GM18511 (cell line): Measurements from ENCODE around the gene OLAH.

Experiments used
- ATAC-seq: cut with Tn5 transposase; IDR thresholded peaks from one replicate; pipeline ENCODE4 v1.9.1; 2021; ENCODE audit warnings: mild to moderate bottlenecking, moderate library complexity; ENCODE audit not compliant: unreplicated experiment

OLAH gene

DNA sequence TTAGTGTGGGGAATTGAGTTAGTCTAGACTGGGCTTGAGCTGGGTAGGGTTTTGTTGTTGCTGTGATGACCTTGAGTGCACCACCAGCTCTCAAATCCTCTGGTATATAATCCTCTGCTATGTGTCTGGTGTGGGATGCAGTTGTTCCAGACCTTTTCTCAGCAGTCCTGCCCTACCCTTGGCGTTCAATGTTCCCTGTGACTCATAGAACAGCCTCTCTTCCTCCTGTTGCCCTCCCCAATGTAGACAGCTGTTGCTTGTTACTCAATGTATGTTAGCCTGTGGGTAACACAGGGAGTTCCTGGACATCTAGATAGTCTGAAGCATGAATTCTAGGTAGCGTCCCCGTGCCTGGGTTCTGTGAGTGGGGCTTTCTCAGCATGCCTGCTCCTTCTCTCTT is 25.1 kb downstream of the OLAH start:
- no peak for ATAC-seq

DNA sequence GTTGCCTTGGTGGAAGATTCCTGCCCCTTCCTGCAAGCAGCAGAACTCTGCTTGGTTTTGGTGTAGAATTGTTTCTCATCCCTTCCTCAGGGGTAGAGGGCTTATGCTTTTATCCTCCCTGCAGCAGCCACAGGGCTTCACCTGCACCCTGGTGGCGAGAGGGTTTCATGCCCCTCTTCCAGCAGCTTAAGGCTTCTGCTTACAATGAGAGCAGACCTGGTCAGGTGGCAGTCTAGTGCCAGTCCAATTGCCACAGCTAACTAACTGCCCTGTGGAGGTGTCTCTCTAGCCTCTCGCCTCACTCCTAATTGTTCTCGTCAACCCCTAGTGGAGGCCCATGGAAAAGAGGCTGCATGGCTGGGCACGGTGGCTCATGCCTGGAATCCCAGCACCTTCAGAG is 25.5 kb downstream of the OLAH start:
- no peak for ATAC-seq

DNA sequence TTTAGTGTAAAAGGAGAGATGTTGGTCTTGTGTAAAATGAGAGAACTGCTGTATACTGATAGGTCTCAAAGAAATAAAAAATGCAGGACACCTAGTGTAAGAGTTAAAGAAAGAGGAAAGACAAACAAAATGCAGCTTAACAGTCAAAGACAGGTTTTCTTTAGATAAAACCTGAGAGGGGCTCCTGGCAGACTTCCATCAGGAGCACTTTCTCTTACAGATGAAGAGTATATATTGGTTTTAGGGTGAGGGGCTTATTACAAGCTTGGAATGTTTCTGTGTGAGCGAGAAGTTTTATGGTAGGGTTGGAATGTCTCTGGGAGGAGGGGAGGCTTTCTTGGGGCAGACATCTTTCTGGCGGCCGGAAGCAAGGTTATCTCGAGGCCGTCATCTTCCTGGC is 28.6 kb downstream of the OLAH start:
- no peak for ATAC-seq

DNA sequence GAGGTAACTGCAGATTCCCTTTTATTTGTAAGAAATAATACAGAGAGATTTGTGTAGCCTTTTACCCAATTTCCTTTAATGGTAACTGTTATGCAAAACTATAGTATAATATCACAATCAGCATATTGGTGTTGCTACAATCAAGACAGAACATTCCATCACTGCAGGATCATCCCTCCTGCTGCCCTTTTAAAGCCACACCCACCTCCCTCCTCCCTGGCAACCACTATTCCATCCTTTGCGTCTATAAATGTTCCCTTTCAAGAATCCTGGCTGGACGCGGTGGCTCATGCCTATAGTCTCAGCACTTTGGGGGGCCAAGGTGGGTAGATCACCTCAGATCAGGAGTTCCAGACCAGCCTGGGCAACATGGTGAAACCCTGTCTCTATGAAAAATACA is 31.7 kb downstream of the OLAH start:
- no peak for ATAC-seq

DNA sequence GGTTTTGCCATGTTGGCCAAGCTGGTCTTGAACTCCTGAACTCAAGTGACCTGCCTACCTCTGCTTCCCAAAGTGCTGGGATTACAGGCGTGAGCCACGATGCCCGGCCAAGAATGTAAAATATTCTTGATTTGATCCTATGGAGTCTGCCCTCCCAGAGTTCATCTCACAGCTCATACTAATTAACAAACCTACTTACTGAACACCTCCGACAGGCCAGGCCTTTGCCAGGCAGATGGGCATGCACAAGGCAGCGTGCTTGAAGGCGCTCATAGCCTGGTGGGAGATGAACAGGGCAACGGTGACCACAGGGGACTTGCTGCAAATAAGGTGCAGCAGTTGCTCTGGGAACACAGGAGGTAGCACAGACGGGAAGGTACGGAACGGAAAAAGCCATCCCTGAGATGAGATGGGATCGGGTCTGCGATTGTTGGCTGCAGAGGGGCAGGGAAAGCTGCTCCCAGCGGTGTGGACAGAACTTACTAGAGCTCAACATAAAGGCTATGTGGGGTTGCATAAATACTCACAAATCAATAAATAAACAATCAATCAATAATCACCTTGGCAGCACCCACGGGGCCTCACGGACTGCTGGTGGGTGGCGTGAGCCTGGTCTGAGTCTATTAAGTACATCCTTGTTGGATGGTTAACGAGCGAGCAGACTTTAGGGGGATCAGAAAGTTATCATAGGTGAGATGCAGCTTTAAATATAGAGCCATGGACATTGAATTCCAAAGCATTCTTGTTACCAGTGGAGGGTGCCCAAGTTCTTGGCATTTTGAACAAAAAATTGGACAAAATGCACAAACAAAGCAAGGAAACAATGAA is 40.1 kb downstream of the OLAH start:
- no peak for ATAC-seq

DNA sequence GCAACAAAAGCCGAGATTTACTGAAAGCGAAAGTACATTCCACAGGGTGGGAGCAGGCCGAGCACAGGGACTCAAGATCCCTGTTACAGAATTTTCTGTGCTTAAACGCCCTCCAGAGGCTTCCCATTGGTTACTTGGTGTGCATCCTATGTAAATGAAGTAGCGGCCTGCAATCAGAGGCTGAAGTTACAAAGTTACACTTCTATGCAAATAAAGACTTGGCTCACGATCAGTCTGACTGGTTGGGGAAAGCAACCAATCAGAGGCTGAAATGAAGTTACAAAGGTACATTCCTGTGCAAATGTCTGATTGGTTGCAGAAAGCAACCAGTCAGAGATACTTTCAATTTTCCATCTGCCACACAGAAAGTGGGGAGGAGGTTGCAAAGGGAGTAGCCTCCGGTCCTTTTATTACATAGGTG is 40.8 kb downstream of the OLAH start:
- no peak for ATAC-seq

DNA sequence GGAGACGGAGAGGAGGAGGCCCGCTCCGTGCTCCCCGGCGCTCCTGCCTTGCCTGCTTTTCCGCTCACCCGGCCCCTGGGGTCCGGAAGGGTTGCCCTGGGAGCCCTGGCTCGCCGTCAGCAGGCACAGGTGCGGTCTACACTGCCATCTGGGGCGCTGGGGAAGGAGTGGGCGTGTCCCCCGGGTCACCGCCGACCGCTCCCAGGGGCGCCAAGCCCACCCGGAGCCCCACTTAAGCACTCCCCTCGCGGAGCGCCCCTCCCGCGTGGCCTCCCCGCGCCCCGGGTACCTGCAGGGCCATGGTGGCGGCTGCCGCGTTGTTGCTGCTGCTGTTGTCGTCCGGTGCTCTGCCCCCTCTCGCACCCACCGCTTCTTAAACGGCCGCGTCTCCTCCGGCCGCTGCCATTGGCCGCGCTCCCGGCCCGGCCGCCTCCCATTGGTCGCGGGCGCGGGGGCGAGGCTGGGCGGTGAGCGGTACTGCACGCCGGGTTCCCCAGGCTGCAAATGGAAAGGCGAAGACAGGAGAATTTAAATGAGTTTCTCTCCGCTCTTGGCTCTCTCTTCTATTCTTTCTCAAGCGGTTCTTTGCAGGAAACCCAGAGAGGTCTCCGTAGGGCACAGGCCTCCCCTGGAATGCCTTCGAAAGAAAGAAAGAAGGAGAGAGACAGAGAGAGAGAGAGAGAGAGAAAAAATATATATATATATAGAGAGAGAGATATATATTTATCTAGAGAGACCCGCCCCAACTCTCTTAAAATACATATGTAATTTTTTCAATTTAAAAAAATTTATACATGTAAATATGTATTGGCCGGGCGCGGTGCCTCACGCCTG is 44.9 kb downstream of the OLAH start, which contains the start of gene ACBD7:
TSS of gene ACBD7 (minus strand) at position 349 of the 834 bp plus-strand sequence. CDS start at position 301, 48 bp downstream.
- peak; percentile 100 for ATAC-seq

DNA sequence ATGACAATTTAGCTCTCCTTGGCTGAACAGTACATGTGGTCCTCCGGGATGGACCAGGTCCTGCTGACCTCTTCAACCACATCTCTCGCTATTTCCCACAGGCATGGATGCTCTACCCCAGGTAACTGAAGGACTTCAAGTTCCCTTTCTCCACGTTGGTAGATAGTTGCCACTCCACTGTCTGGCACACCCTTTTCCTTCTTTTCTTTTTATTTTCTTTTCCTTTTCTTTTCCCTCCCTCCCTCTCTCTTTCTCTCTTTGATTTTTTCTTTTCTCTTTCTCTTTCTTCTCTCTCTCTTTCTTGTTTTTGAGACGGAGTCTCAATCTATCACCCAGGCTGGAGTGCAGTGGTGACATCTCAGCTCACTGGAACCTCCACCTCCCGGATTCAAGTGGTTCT is 47.7 kb downstream of the OLAH start:
- ATAC-seq, result no peak

DNA sequence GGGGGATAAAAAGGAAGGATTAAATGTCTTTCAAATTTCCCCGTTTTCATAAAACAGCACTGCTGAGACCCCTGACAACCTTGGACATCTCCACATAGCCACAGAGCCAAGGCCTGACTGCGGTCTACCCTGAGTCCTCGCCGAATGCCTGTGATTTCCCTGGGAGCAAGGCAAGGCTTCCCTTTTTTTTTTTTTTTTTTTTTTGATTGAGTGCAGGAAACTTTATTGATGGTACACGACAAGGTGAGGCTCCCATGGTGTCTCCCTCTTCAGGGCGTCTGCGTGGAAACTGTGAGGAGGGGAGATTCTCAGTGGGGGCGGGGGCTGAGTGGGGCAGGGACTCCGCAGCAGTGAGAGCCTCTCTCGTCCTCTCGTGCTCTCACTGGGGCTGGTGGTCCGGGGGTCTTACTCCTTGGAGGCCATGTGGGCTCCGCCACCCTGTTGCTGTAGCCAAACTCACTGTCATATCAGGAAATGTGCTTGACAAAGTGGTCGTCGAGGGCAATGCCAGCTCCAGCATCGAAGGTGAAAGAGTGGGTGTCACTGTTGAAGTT is 49.2 kb downstream of the OLAH start:
- no peak for ATAC-seq

DNA sequence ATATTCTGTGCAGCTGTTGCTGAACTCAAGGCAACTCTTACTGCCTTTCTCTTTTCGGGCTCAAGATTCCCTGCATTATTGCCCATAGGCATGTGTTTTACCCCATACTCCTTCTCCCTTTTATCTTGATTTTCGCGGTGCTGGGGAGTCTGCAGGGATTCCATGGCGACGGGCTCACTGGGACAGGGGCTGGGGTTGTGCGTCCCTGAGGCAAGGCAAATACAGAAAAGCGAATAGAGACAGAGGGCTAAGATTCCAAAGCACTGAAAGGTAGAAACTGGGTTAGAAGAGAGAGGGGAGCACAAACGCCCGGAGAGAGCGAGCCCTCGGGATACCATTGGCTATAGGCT is 52.9 kb downstream of the OLAH start:
- peak; percentile 27 for ATAC-seq

DNA sequence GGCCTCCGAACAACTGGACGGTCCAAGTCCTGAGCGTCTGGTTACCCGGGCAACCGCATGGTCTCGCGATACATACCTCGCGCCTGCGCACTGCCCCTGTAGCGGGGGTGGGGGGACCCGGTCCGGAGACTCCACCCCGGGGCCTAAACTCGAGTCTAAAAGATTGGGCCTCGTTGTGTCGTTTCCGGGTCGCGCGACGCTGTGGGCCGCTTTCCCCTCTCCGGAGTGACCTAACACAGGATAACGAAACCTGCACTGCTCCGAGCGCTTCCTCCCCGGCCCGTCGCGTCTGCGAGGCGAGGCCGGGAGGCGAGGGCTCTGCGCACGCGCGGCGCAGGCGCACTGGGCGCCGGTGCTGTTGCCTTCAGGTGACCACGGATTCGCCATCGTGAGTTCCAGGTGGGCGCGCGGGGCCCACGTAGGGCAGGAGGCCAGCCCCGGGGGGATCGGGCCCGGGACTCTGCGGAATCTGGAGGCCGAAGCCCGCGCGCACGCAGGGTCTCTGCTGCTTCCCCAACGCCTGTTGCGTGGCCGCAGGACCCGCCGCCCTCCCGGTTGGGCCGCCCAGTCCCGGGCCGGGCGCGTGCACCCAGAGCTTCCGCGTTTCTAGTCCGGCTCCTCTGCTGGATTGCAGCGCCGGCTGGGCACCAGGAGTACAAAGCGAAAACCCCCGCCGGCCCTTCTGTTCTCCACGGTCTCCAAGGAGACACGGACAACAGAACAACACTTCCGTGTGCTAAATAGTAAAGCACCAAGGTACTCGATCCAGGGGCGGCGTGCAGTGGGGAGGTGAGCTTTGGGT is 53.5 kb downstream of the OLAH start, which contains the start of gene RPP38:
TSS of gene RPP38 (plus strand) at position 345 of the 802 bp plus-strand sequence. CDS start 5,960 bp downstream, outside the sequence.
- peak; percentile 90 for ATAC-seq

DNA sequence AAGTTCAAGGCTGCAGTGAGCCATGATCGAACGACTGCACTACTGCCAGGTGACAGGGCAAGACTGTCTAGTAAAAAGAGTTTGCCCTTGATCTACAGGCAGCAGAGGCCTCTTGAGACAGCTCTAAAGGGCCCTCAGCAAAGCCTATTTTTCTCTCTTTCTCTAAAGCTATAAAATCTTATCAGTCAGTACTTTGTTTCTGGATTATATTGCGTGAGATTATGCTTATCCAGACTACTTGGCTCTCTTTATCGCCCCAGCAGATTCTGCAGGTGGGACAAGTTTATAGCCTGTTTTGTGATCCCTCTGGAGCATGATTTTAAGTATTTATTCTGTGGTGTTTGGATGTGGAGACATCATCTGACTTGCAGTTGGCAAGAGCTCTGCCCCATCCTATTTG is 56.1 kb downstream of the OLAH start:
- no peak for ATAC-seq

DNA sequence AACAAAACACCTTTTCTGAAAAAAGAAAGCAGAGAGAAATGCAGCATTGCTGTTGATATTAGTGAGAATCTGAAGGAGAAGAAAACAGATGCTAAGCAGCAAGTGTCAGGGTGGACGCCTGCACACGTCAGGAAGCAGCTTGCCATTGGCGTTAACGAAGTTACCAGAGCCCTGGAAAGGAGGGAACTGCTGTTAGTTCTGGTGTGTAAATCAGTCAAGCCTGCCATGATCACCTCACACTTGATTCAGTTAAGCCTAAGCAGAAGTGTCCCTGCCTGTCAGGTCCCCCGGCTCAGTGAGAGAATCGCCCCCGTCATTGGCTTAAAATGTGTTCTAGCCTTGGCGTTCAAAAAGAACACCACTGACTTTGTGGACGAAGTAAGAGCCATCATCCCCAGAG is 59.8 kb downstream of the OLAH start:
- ATAC-seq, result no peak

DNA sequence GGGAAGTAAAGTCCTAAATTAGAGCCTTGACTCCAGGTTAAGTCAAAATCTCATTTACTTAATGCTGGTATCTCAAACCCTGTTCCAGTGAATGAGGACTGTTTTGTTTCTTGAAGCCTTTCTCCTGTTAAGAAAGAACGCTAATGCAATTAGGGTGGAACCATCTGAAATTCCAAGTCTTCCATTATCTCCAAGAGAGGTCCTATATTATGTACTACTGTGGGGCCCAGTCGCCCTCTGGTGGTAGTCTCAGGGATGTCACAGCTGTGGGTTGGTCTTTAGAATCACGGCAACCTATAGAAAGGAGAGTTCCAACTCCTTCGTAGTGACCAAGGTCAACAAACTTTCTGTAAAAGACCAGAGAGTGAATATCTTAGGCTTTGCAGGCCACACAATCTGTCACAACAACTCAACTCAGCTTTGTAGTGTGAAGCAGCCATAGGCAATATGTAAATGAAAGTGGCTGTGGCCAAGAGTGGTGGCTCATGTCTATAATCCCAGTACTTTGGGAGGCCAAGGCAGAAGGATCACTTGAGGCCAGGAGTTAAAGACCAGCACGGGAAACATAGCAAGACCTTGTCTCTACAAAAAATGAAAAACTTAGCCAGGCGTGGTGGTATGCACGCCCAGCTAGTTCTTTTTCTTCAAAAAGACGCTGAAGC is 62.7 kb downstream of the OLAH start:
- ATAC-seq, result peak; percentile 81

DNA sequence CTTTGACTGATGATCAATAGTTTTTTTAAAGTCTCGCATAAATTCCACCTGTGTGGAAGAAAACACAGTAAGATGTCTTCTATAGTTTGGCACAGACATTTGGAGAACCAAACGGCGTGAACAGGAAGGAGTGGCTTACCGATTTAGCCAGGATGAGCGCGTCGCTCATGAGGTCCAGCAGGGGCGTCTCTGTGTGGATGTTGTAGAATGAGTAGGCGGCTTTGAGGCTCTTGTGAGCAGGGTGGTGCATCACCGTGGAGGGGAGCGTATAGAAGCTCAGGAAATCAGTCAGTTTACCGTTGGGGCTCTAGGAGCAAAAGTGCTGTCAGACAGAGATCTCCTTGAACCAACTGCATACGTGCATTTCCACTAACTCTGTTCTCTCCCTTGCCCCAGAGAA is 68.9 kb downstream of the OLAH start:
- ATAC-seq, result no peak

DNA sequence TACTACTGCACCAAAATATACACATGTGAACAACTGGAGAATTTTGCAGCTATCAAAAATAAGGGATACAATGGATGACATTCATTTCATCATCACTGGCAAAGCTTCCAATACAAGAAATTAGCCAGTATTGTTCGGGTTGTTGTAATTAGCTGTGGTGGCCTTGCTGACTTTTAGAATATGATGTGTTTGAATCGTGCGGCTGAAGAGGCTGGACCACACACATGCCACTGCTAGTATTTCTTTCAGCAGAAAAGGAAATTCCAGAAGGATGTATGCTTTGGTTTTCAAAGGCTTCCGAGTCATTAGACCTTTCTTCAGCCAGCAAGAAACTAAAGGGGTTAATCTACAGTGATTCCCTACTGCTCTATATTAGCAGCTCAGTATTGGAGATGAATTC is 70.0 kb downstream of the OLAH start:
- ATAC-seq, result no peak

DNA sequence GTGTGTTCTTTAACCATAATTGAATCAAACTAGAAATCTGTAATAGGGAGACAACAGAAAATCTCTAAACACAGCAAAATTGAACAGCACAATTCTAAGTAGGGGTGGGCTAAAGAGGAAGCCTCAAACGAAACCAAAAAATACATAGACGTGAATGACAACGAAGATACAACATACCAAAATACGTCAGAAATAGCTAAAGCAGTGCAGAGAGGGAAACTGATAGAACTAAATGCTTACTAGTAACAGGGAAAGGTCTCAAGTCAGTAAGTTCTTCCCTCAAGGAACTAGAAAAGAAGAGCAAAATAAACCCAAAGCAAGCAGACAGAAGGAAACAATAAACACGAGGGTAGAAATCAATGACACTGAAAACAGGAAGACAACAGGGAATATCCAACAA is 72.5 kb downstream of the OLAH start:
- ATAC-seq, result no peak

DNA sequence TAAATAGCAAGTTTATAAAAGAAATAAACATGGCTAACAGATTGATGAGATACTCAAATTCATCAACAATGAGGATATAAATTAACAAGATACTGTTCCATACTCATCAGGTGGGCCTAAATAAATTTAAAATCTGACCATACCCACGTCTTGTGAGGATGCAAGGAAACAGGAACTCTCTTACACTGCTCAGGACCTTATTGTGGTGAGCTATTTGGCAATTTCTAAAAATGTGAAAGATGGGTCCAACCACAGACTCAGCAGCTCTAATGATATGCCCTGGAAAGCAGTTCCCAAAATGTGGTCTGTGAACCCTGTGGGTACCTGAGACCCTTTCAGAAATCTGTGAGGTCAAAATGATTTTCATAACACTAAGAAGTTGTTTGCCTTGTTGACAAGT is 74.9 kb downstream of the OLAH start:
- ATAC-seq, result no peak

DNA sequence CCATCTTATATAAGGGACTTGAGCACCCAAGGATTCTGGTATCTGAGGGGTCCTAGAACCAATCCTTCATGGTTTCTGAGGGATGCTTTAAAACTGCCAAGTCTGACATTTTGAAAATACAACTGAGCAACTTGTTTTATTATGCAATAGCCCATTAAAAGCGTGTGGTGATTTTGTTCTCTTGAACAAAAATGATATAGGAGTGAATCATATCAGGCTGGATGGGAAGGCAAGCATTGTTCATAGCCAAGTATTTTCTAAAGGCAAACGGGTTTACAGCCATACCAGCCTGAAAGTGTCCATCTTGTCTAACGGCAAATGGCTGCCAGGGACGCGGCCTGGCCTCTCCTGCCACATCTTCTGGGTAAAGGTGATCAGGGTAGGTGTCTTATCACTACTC is 76.8 kb downstream of the OLAH start:
- ATAC-seq, result no peak

DNA sequence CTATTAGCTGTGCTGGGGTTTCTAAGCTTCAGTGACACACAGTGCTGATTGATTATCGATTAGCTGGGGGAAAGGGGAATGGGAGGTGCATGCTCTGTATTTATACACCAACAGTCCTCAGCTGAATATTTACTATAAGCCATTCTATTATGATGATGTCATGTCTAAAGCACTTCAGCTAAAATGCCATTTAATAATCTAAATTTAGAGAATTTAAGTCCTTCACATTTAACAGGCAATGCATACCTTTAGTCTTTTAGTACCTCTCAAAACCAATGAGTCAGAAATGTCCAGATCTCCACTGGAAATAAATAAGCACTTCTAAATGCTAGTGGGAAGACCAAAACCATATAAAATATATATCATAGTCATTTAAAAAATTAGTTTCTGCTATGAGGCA is 78.0 kb downstream of the OLAH start:
- ATAC-seq, result no peak
